H1 (cell line): ENCODE data around the gene ZNF700.
"Not testable (repeated sequence)": the region's sequence is repeated elsewhere in the genome, so short reads cannot be mapped to it uniquely, and the experiment has no call there.

ENCODE experiments used
- CTCF ChIP-seq, 3 experiments: IDR thresholded peaks; 1 replicate in 2 of 3; 2 replicates in 1 of 3; pipeline versions ENCODE4 v1.5.1 to v1.6.1; 2011; ENCODE audit warnings: low read length in 3 of 3, mild to moderate bottlenecking in 3 of 3, inconsistent platforms in 2 of 3, low read depth in 1 of 3, moderate library complexity in 1 of 3; ENCODE audit not compliant: insufficient read depth in 1 of 3; ENCODE audit errors: control extremely low read depth in 1 of 3
- EP300 ChIP-seq, 2 experiments: IDR thresholded peaks; 1 replicate in 1 of 2; 2 replicates in 1 of 2; pipeline ENCODE4 v1.6.1; 2011 to 2012; ENCODE audit warnings: low read depth in 2 of 2, low read length in 2 of 2, mild to moderate bottlenecking in 2 of 2, borderline replicate concordance in 1 of 2, inconsistent platforms in 1 of 2, moderate library complexity in 1 of 2
- EZH2 ChIP-seq: fragments of 200-600 bp; sonication (generic); IDR thresholded peaks from 2 replicates; pipeline ENCODE4 v1.7.1; 2012; ENCODE audit warnings: low read depth, mild to moderate bottlenecking, moderate library complexity, low read length, inconsistent platforms; ENCODE audit not compliant: severe bottlenecking
- FOSL1 ChIP-seq: IDR thresholded peaks from 2 replicates; pipeline ENCODE4 v1.6.1; 2011; ENCODE audit warnings: mild to moderate bottlenecking, low read depth, low read length, moderate library complexity; ENCODE audit not compliant: insufficient read depth
- GABPA ChIP-seq: IDR thresholded peaks from 2 replicates; pipeline ENCODE4 v1.6.1; 2011; ENCODE audit warnings: mild to moderate bottlenecking, low read length, moderate library complexity, borderline replicate concordance; ENCODE audit not compliant: insufficient read depth
- NRF1 ChIP-seq: IDR thresholded peaks from 2 replicates; pipeline ENCODE4 v1.6.1; 2011; ENCODE audit warnings: mild to moderate bottlenecking, low read depth, low read length, improper control_type of control experiment
- POLR2A ChIP-seq, 2 experiments: IDR thresholded peaks; 1 replicate in 1 of 2; 2 replicates in 1 of 2; pipeline ENCODE4 v1.6.1; 2011; ENCODE audit warnings: low read depth in 2 of 2, low read length in 2 of 2, mild to moderate bottlenecking in 2 of 2; ENCODE audit errors: control extremely low read depth in 1 of 2
- POLR2AphosphoS5 ChIP-seq: IDR thresholded peaks from 2 replicates; pipeline ENCODE4 v1.6.1; 2011; ENCODE audit warnings: low read depth, low read length
- TCF12 ChIP-seq: IDR thresholded peaks from 2 replicates; pipeline ENCODE4 v1.6.1; 2011; ENCODE audit warnings: low read depth, mild to moderate bottlenecking, low read length
- YY1 ChIP-seq: IDR thresholded peaks from 2 replicates; pipeline ENCODE4 v1.6.1; 2011; ENCODE audit warnings: low read depth, mild to moderate bottlenecking, low read length

DNA sequence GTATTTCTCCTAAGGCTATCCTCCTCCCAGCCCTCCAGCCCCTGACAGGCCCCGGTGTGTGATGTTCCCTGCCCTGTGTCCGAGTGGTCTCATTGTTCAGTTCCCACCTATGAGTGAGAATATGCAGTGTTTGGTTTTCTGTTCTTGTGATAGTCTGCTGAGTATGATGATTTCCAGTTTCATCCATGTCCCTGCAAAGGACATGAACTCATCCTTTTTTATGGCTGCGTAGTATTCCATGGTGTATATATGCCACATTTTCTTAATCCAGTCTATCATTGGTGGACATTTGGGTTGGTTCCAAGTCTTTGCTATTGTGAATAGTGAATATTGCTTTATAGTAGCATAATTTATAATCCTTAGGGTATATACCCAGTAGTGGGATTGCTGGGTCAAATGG is 10.9 kb downstream of the ZNF700 start:
- TF ChIP-seq CTCF (IDR thresholded peaks at IDR 0.05; ENCODE audit: control extremely low read depth in 1 of 3, insufficient read depth in 1 of 3, low read depth in 1 of 3, low read length in 3 of 3); NRF1; YY1; POLR2A (IDR thresholded peaks at IDR 0.05; ENCODE audit: control extremely low read depth in 1 of 2, low read depth in 2 of 2, low read length in 2 of 2); EP300 (IDR thresholded peaks at IDR 0.05; ENCODE audit: borderline replicate concordance in 1 of 2, low read depth in 2 of 2, low read length in 2 of 2); EZH2; TCF12; GABPA; FOSL1; POLR2AphosphoS5: not testable (repeated sequence)
